Myocyte (in vitro differentiated cells): Measurements from ENCODE around the gene RSPH10B2. TPM values are rescaled to one million over a fixed set of nuclear protein-coding genes. Genes with fewer than 3 reads are reported as not detected.
"Not testable (repeated sequence)": the region's sequence is repeated elsewhere in the genome, so short reads cannot be mapped to it uniquely, and the experiment has no call there.

Experiments
- DNase-seq: peaks from one replicate; pipeline ENCODE4 v3.0.0-alpha.2; 2012; ENCODE audit warnings: low read depth
- total RNA-seq: library from RNA; depleted of rRNA; stranded (reverse); fragments of >200 nt; gene quantifications from 2 replicates; pipeline ENCODE4 v1.2.3, GENCODE V29; 2014

The RSPH10B2 gene
- total RNA-seq, 1 donor from 2014 or later = 0.29 TPM

- DNase-seq = not testable (repeated sequence)
These were observed 88.5 kb downstream of the RSPH10B2 start for GRCh38 chr7:6842278-6842921.

GRCh38 chr7:6843092-6843491 is 89.2 kb downstream of the RSPH10B2 start:
- not testable (repeated sequence) for DNase-seq

GRCh38 chr7:6843654-6844053 is 89.8 kb downstream of the RSPH10B2 start:
- not testable (repeated sequence) for DNase-seq

- not testable (repeated sequence) for DNase-seq
These were observed 92.1 kb downstream of the RSPH10B2 start for GRCh38 chr7:6845971-6846449.

DNA sequence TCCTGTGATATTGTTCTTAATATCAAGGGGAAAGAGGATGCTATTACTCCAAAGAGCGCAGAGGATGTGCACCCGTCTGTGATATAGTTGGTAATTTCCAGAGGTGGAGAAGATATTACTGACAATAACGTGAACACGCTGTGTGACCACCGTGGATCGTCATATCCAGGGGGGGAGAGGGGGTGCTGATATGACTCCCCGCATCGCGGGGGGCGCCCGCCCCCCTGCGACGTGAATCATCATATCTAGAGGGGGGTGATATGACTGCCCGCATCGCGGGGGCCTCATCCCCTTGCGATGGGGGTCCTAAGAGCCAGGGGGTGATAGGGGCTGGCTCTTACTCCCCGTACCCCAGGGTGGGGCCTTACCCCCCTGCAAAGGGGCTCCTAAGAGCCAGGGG is 93.8 kb downstream of the RSPH10B2 start:
- not testable (repeated sequence) for DNase-seq

Other genes with a start within 250 kb of the RSPH10B2 start
- gene GRID2IP, start 202.6 kb upstream of the RSPH10B2 start, total RNA-seq = 0.27 TPM in 1 of 2 replicates, not detected in the other
- gene ZDHHC4, start 176.6 kb upstream of the RSPH10B2 start, total RNA-seq = 84.3 and 103 TPM in 2 replicates
- 26.2 and 33.3 TPM in 2 replicates for gene INTS15, start 164.1 kb upstream of the RSPH10B2 start, total RNA-seq
- 1.0 and 1.9 TPM in 2 replicates for gene ZNF853, start 138.5 kb upstream of the RSPH10B2 start, total RNA-seq
- gene ZNF316, start 116.8 kb upstream of the RSPH10B2 start, total RNA-seq = 33.7 and 40.8 TPM in 2 replicates
- 21.7 and 26.5 TPM in 2 replicates for gene ZNF12, start 47.2 kb upstream of the RSPH10B2 start, total RNA-seq
- gene CCZ1B, start 72.2 kb downstream of the RSPH10B2 start, total RNA-seq = 22.8 and 37.5 TPM in 2 replicates